ENCODE data around the gene STAB2. TPM values are rescaled to one million over a fixed set of nuclear protein-coding genes. Genes with fewer than 3 reads are reported as not detected.

The STAB2 gene
- total RNA-seq, 4 donors from 2014 or later, result not detected

DNA sequence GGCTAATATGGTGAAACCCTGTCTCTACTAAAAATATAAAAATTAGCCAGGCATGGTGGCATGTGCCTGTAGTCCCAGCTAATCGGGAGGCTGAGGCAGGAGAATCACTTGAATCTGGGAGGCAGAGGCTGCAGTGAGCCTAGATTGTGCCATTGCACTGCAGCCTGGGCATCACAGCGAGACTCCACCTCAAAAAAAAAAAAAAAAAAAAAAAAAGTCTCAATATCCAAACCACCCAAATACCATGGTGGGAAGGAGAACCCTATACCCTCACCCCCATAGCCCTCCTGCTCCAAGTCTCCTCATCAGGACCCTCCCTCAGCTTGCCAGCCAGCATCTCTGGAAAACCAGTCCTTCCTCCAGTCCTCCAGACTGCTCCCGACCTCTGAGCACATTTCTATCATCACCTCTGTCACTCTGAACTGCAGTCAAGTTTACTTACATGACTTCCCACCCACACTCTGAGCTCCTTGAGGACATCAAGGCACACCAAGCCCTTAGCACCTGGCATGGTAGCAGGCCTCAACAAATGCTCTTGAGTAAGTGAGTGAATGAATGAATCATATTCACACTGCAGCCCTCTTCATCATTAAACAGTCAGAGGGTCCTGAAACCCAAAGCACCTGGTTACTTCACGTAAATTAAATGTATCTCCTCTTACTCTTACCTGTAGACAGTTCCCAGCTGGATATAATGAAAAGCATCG, 218.7 kb downstream of the STAB2 start:
- Histone ChIP-seq H3K4me1 (peaks cover 36 to 41% of the 10 kb centered on the region in 2 donors), H3K9me3 (no peaks in the 10 kb centered on the region), H3K27me3 (no peaks in the 10 kb centered on the region), H3K27ac (no peak overlapping the region), H3K4me3 (no peak overlapping the region), H3K36me3 (no peaks in the 10 kb centered on the region)
- intact Hi-C loops (cut with DNase I; ENCODE audit: low total_unique reads) (loop anchor here (10.0 kb wide), 1 partner anchor 479 kb away; no protein-coding TSS in a partner anchor), in situ Hi-C loops (cut with MboI; ENCODE audit: low sequenced_read_pairs in 4 of 4) (no loop called here)
- ATAC-seq (no peak), DNase-seq (no peak)
- TF ChIP-seq, protein P1, sequence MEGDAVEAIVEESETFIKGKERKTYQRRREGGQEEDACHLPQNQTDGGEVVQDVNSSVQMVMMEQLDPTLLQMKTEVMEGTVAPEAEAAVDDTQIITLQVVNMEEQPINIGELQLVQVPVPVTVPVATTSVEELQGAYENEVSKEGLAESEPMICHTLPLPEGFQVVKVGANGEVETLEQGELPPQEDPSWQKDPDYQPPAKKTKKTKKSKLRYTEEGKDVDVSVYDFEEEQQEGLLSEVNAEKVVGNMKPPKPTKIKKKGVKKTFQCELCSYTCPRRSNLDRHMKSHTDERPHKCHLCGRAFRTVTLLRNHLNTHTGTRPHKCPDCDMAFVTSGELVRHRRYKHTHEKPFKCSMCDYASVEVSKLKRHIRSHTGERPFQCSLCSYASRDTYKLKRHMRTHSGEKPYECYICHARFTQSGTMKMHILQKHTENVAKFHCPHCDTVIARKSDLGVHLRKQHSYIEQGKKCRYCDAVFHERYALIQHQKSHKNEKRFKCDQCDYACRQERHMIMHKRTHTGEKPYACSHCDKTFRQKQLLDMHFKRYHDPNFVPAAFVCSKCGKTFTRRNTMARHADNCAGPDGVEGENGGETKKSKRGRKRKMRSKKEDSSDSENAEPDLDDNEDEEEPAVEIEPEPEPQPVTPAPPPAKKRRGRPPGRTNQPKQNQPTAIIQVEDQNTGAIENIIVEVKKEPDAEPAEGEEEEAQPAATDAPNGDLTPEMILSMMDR (IDR thresholded peaks at IDR 0.05 in 4 of 5, conservative IDR thresholded peaks at IDR 0.05 in 1 of 5), result no peak
- TF ChIP-seq POLR2A (IDR thresholded peaks at IDR 0.05), result no peak

DNA sequence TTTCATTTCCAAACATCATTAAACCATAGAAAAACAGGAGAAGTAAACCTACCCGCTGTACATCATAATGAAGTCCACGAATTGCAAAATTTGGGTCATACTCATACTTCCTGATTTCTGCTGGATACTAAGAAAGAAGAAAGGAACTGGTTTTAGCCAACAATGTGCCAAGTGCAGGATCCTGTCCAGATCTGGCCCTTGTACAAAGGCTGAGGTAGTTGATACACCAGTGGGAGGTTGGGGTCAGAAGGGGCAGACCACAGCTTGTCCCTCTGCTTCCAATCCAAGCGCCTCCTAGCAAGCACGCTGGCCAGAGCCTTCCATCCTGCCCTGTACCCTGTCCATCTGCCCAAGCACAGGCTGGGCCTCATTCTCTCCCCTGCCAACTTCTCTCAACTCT, 219.7 kb downstream of the STAB2 start:
- no peak overlapping the region for H3K4me3 ChIP-seq
- ATAC-seq (no peak), DNase-seq (no peak)
- no peaks in the 10 kb centered on the region for H3K9me3 ChIP-seq
- H3K36me3 ChIP-seq, result no peaks in the 10 kb centered on the region
- H3K27me3 ChIP-seq, result no peaks in the 10 kb centered on the region
- H3K4me1 ChIP-seq, result peaks cover 30 to 33% of the 10 kb centered on the region in 2 donors
- no peak overlapping the region for H3K27ac ChIP-seq
- intact Hi-C loops (cut with DNase I; ENCODE audit: low total_unique reads), result loop anchor here (10.0 kb wide), 1 partner anchor 478 kb away; no protein-coding TSS in a partner anchor
- in situ Hi-C loops (cut with MboI; ENCODE audit: low sequenced_read_pairs in 4 of 4), result no loop called here
- TF ChIP-seq, protein P1 (IDR thresholded peaks at IDR 0.05 in 4 of 5, conservative IDR thresholded peaks at IDR 0.05 in 1 of 5), result no peak
- TF ChIP-seq POLR2A (IDR thresholded peaks at IDR 0.05), result no peak

DNA sequence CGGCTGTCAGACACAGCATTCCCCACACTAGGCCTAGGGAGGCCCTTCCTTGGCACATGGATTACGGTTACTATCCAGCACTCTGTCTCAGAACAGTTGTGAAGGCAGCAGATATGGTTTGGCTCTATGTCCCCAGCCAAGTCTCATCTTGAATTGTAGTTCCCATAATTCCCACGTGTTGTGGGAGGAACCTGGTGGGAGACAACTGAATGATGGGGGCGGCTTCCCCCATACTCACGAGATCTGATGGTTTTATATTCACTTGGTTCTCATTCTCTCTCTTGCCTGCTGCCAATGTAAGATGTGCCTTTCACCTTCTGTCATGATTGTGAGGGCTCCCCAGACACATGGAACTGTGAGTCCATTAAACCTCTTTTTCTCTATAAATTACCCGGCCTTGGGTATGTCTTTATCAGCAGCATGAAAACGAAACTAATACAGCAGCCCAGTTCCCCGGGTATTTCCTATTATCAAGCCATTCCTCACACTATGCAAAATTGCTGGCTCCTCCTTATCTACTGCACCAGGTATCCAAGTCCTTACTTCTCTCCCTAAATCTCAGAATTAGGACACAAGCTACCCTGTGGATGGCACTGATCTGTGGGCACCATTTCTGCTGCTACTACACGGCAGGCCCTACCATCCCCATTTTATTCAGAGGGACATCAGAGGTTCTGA, 220.6 kb downstream of the STAB2 start:
- DNase-seq (no peak), ATAC-seq (no peak)
- Histone ChIP-seq H3K27ac (peak overlapping the region; percentile 45 to 61 (median 52)), H3K4me1 (peaks cover 21 to 26% of the 10 kb centered on the region in 2 donors), H3K9me3 (no peaks in the 10 kb centered on the region), H3K4me3 (no peak overlapping the region), H3K27me3 (no peaks in the 10 kb centered on the region), H3K36me3 (no peaks in the 10 kb centered on the region)
- TF ChIP-seq, protein P1 (IDR thresholded peaks at IDR 0.05 in 4 of 5, conservative IDR thresholded peaks at IDR 0.05 in 1 of 5), result no peak
- no peak for TF ChIP-seq POLR2A (IDR thresholded peaks at IDR 0.05)
- in situ Hi-C loops (cut with MboI; ENCODE audit: low sequenced_read_pairs in 4 of 4), result no loop called here
- intact Hi-C loops (cut with DNase I; ENCODE audit: low total_unique reads), result loop anchor here (10.0 kb wide), 1 partner anchor 477 kb away; no protein-coding TSS in a partner anchor

DNA sequence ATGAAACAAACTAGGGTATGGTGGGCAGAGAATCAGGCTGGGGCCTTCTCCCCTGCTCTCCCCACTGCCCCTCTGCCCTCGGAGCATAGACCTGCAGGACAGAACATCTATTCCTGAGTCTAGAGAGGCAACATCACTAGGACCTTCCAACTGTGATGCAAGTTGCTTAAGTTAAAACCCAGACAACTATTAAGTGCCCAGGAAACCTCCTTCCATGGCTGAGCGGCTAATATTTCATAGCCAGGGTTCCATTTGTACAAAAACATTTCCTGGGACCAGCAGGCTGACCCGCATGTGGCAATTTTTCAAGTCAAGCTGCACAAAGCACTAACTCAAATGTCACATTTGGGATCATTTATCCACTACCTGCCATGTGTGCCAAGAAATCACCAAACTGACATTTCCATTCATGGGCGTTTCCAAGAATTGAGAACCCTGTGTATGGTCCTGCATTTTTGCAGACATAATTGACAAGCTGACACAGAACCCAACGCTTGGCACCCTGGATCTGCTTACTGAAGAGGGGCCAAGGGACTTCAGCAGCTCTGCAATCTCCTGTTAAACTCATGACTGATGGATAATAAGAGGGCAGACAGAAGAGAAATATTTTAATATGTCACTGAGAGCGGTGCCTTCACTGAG, 221.3 kb downstream of the STAB2 start:
- DNase-seq (peak; percentile 16 to 32), ATAC-seq (peak; percentile 79 to 84)
- TF ChIP-seq, protein P1 (IDR thresholded peaks at IDR 0.05 in 4 of 5, conservative IDR thresholded peaks at IDR 0.05 in 1 of 5), result no peak
- TF ChIP-seq POLR2A (IDR thresholded peaks at IDR 0.05), result no peak
- Histone ChIP-seq H3K27me3 (no peaks in the 10 kb centered on the region), H3K36me3 (no peaks in the 10 kb centered on the region), H3K4me1 (peaks cover 20 to 26% of the 10 kb centered on the region in 2 donors), H3K27ac (peak overlapping the region; percentile 45 to 61 (median 52)), H3K4me3 (no peak overlapping the region), H3K9me3 (no peaks in the 10 kb centered on the region)
- in situ Hi-C loops (cut with MboI; ENCODE audit: low sequenced_read_pairs in 4 of 4), result no loop called here
- intact Hi-C loops (cut with DNase I; ENCODE audit: low total_unique reads), result loop anchor here (10.0 kb wide), 1 partner anchor 476 kb away; no protein-coding TSS in a partner anchor

All from gastrocnemius medialis (tissue), 4 donors.